ENCODE measurements around the gene SERP2. TPM values are rescaled to one million over a fixed set of nuclear protein-coding genes. Genes with fewer than 3 reads are reported as not detected.

SERP2 gene
- polyA plus RNA-seq, 2 of the 4 experiments (the other 2 are of a cell fraction), result not detected

GRCh38 chr13:44407379-44407778 lies 33.8 kb downstream of the SERP2 start:
- POLR2A ChIA-PET, result no interaction called here
- H3K4me3 ChIP-seq, result no peak overlapping the region
- TF ChIP-seq ZC3H11A (IDR thresholded peaks at IDR 0.05) (no peak), HOXA7 (CRISPR knock-in tag; IDR thresholded peaks at IDR 0.05) (no peak), E2F6 (IDR thresholded peaks at IDR 0.05; ENCODE audit: borderline replicate concordance, low read depth) (no peak), FOXS1 (CRISPR knock-in tag; IDR thresholded peaks at IDR 0.05) (no peak), RAD21 (conservative IDR thresholded peaks at IDR 0.05 in 1 of 2, IDR thresholded peaks at IDR 0.05 in 1 of 2) (no peak), HOXB5 (CRISPR knock-in tag; IDR thresholded peaks at IDR 0.05) (no peak)
- H3K27ac ChIP-seq, result peak overlapping the region in 1 of 2 experiments; percentile 18; a peak in 1 of 6 replicates
- FAIRE-seq (no peak), ATAC-seq (no peak), DNase-seq (ENCODE audit: low read depth in 1 of 2, low spot score in 1 of 2) (no peak)
- CTCF ChIA-PET, result interaction anchor here (1.0 kb wide), 1 partner anchor 88 kb away, joined by 3 read pairs; no protein-coding TSS in a partner anchor
- no peak overlapping the region for H3K4me2 ChIP-seq
- H3K9me3 ChIP-seq, result no peaks in the 10 kb centered on the region
- H3K4me1 ChIP-seq, result peaks cover 18% of the 10 kb centered on the region
- 62% methylated on average over 3 of the region's 3 CpGs for WGBS (ENCODE audit: missing lambda C conversion rate)

GRCh38 chr13:44407891-44408290 lies 34.3 kb downstream of the SERP2 start:
- H3K9me3 ChIP-seq, result no peaks in the 10 kb centered on the region
- peak overlapping the region in 1 of 2 experiments; percentile 18; a peak in 1 of 6 replicates for H3K27ac ChIP-seq
- TF ChIP-seq CTCF (IDR thresholded peaks at IDR 0.05), result no peak
- TF ChIP-seq RCOR1 (IDR thresholded peaks at IDR 0.05; ENCODE audit: low read depth, low read length), result no peak
- 85% methylated on average over 6 of the region's 7 CpGs for WGBS (ENCODE audit: missing lambda C conversion rate)
- ChIA-PET POLR2A (no interaction called here), CTCF (interaction anchor here (0.9 kb wide), 1 partner anchor 136 kb away, joined by 3 read pairs; no protein-coding TSS in a partner anchor)
- ATAC-seq, result no peak
- H3K4me1 ChIP-seq, result peaks cover 18% of the 10 kb centered on the region
- peak in 1 of 2 experiments; percentile 19 for DNase-seq (ENCODE audit: low read depth in 1 of 2, low spot score in 1 of 2)
- H3K4me2 ChIP-seq, result no peak overlapping the region
- no peak overlapping the region for H3K4me3 ChIP-seq
- FAIRE-seq, result no peak

GRCh38 chr13:44409595-44409994 lies 36.0 kb downstream of the SERP2 start:
- no peak for FAIRE-seq
- Histone ChIP-seq H3K9me3 (no peaks in the 10 kb centered on the region), H3K4me2 (no peak overlapping the region), H3K4me3 (no peak overlapping the region), H3K27ac (peak overlapping the region in 1 of 2 experiments; percentile 46; a peak in 1 of 6 replicates), H3K4me1 (peaks cover 6% of the 10 kb centered on the region)
- WGBS (ENCODE audit: missing lambda C conversion rate), result 88% methylated on average over 4 of the region's 4 CpGs
- DNase-seq (ENCODE audit: low read depth in 1 of 2, low spot score in 1 of 2), result no peak
- ChIA-PET CTCF (no interaction called here), POLR2A (no interaction called here)
- no peak for ATAC-seq
- TF ChIP-seq E2F6 (IDR thresholded peaks at IDR 0.05; ENCODE audit: borderline replicate concordance, low read depth) (no peak), ELK1 (IDR thresholded peaks at IDR 0.05; ENCODE audit: low read depth, low read length) (no peak), JUNB (IDR thresholded peaks at IDR 0.05) (no peak), HDAC2 (IDR thresholded peaks at IDR 0.05) (no peak), RARB (CRISPR knock-in tag; IDR thresholded peaks at IDR 0.05) (no peak), POLR2AphosphoS2 (conservative IDR thresholded peaks at IDR 0.05; ENCODE audit: low read length) (no peak), RCOR1 (IDR thresholded peaks at IDR 0.05; ENCODE audit: low read depth, low read length) (no peak), HOXB13 (CRISPR knock-in tag; IDR thresholded peaks at IDR 0.05; ENCODE audit: low read depth) (no peak), ZFP36 (IDR thresholded peaks at IDR 0.05; ENCODE audit: borderline replicate concordance, partially characterized antibody) (no peak), CBX2 (IDR thresholded peaks at IDR 0.05; ENCODE audit: borderline replicate concordance, low read depth) (no peak), RFX5 (IDR thresholded peaks at IDR 0.05) (no peak), CEBPB (IDR thresholded peaks at IDR 0.05) (no peak), EHMT2 (IDR thresholded peaks at IDR 0.05; ENCODE audit: low read depth) (no peak), CTCF (IDR thresholded peaks at IDR 0.05) (no peak), ATOH8 (CRISPR knock-in tag; IDR thresholded peaks at IDR 0.05; ENCODE audit: low read depth) (no peak), ZSCAN20 (CRISPR knock-in tag; IDR thresholded peaks at IDR 0.05) (no peak)

Data from A549 (cell line).